HG02870 (cell line): ENCODE data around the gene CD7.
"Not testable (repeated sequence)": the region's sequence is repeated elsewhere in the genome, so short reads cannot be mapped to it uniquely, and the experiment has no call there.

Experiments used
- ATAC-seq: cut with Tn5 transposase; IDR thresholded peaks from one replicate; pipeline ENCODE4 v1.9.1; 2021; ENCODE audit warnings: mild to moderate bottlenecking, moderate library complexity; ENCODE audit not compliant: unreplicated experiment

Gene CD7

DNA sequence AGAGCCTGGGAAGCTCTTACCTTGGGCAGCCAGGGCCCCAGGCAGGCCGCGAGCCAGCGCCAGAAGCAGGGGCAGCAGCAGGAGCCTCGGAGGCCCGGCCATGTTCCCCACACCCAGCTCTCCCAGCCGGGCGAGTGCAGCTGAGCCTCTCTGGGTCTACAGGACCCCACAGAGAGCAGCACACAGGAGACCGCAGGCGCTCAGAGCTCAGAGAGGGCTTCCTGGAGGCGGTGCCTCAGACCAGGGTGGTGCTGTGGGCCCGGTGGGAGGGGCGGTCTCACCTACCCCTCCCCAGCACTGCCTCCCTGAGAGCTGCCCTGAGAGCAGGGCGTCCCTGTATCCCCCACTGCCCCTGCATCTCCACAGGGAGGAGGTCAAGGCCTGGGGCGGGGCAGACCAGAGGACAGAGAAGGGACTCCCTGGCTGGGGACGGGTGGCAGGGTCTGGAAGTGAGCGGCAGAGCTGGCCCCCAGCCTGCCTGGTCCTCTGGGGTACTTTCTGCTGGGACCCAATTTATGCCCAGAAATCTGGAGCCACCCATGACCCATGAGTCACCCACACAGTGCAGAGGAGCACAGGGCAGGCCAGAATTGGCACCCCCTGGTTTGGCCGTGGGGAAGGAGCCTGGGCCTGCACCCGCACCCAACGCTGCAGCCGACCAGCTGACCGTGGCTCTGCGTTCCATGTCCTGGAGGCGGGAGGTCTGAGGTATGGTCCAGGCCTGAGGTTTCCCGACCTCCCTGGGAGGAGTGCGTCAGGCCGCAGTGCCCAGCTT, at the start of gene CD7:
CD7 (minus strand) TSS at position 215 of the 775 bp plus-strand sequence; CDS start at position 102, 113 bp downstream.
- ATAC-seq: no peak

GRCh38 chr17:82366749-82367148, 49.3 kb upstream of the CD7 start:
- ATAC-seq: no peak

- ATAC-seq: no peak
Measured at GRCh38 chr17:82365606-82366295, 48.3 kb upstream of the CD7 start.

DNA sequence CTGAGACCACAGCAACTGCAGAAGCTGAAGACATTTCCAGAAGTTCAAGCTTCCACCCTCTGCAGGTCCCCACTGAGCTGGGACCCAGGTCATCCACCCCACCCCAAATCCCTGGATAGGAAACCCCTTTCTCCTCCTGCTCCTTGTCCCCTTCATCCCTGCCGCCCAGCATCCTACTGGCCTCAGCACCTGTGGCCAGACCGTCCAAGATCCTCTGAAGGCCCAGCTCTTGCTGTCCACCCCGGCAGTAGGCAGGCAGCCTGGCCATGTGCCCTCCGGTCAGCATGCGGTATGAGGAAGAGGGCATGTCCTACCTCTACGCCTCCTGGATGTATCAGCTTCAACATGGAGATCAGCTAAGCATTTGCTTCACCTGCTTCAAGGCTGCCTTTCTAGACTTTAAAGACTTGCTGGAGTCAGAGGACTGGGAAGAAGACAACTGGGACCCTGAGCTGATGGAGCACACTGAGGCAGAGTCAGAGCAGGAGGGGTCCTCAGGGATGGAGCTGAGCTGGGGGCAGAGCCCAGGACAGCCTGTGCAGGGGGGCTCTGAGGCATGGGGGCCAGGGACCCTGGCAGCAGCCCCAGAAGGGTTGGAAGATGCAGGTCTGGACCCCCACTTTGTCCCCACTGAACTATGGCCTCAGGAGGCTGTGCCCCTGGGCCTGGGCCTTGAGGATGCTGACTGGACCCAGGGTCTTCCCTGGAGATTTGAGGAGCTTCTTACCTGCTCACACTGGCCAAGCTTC, 44.7 kb upstream of the CD7 start:
- ATAC-seq: no peak

DNA sequence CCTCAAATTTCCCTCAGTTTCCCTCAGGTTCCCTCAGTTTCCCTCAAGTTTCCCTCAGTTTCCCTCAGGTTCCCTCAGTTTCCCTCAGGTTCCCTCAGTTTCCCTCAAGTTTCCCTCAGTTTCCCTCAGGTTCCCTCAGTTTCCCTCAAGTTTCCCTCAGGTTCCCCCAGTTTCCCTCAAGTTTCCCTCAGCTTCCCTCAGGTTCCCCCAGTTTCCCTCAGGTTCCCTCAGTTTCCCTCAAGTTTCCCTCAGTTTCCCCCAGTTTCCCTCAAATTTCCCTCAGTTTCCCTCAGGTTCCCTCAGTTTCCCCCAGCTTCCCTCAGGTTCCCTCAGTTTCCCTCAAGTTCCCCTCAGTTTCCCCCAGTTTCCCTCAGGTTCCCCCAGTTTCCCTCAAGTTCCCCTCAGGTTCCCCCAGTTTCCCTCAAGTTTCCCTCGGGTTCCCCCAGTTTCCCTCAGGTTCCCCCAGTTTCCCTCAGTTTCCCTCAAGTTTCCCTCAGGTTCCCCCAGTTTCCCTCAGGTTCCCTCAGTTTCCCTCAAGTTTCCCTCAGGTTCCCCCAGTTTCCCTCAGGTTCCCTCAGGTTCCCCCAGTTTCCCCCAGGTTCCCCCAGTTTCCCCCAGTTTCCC, 42.2 kb upstream of the CD7 start:
- ATAC-seq: not testable (repeated sequence)

DNA sequence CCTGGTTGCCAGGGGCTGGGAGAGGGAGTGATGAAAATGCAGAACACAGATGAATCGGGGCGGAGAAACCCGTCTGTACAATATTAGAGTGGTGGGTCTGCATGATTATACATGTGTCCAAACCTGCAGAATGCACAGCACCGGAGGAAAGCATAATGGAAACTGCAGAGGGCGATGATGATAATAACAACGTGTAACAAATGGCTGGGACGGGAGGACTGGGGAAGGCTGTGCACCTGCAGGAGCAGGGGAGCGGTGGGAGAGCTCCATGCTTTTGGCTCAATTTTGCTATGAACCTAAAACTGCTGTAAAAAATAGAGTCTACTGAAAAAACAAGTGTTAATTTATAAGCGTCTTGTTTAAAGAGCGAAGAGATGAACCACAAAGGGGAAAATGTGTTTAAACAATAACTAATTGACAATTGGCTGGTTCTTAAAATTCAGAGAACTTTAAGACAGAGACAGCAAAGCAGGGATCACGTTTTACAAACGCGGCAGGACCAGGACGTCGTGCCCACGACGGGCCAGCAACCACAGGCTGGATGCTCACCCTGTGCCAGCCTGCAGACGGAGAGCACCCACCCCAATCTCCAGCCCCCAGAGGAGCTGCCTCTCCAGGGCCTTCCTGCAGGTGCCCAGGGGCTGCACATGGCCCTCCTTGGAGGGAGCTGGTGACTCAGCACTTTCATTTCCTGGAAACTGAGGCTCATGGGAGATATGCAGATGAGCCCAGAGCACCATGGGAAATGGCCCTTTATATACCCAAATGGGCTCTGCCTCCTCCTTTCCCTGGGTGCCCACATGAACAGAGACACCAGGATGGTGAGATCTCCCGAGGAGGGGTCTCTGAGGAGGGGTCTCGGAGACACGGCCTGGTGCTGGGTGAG, 41.3 kb upstream of the CD7 start, which contains the start of gene TEX19:
TEX19 (plus strand) TSS at position 783 of the 886 bp plus-strand sequence. CDS start 2,904 bp downstream, outside the sequence.
- ATAC-seq: no peak

- ATAC-seq: no peak
Measured at GRCh38 chr17:82357394-82357793, 40.0 kb upstream of the CD7 start.

DNA sequence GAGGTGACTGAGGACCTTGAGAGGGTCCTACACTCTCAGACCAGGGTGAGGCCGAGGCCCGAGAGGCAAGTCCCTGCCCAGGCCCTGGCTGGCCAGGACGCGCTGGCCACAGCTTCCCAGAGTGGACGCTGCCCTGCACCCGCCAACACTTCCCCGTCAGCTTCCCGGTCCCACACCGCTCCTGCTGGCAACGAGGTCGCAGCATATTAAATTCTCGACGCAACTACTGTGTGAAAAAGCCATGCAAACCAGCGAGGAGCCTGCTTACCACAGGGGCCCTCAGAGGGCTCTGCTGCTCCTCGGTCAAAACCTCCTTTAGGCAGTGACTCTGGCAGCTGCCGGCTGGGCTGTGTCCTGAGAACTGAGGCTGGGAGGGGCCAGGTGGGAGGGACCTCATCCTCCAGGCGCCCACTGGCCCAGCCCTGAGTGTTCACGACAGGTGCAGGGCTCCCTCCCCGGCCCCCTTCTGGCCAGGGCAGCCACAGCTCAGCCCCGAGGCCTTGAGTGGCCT, 39.5 kb upstream of the CD7 start:
- no peak for ATAC-seq

DNA sequence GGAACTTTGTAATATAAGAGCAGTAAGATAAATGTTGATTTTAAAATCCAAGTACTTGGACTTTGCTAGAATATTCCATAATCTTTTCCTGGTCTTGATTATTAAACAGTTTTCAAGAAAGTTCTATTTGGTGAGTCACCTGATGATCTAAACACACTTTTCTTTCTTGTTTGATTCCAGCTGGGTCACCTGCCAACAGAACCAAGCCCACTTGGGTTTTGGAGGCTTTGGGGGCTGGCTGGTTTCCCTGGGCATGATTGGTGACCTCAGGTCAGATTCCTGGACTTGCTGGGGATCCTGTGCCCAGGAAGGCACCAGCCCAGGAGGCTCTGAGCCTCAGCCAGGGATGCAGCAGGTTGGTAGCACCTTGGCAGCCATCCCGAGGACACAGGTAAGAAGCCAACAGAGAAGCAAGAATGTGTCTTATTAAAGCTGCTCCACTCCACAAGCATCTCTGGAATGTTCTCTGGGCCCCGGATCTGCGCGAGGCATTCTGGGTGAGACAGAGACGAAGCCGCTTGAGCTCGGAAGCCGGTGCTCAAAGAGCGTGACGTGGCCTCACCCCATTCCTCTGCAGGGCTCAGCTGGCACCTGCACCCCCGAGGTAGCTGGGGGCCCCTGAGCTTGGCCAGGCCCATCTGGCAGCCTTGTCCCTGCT, 38.5 kb upstream of the CD7 start:
- ATAC-seq: no peak

- ATAC-seq: no peak
Measured at GRCh38 chr17:82354804-82355308, 37.4 kb upstream of the CD7 start.

GRCh38 chr17:82353484-82353883, 36.1 kb upstream of the CD7 start:
- ATAC-seq: no peak

GRCh38 chr17:82351713-82352488, 34.5 kb upstream of the CD7 start:
- ATAC-seq: no peak

- no peak for ATAC-seq
Measured at GRCh38 chr17:82351254-82351712, 33.9 kb upstream of the CD7 start.

DNA sequence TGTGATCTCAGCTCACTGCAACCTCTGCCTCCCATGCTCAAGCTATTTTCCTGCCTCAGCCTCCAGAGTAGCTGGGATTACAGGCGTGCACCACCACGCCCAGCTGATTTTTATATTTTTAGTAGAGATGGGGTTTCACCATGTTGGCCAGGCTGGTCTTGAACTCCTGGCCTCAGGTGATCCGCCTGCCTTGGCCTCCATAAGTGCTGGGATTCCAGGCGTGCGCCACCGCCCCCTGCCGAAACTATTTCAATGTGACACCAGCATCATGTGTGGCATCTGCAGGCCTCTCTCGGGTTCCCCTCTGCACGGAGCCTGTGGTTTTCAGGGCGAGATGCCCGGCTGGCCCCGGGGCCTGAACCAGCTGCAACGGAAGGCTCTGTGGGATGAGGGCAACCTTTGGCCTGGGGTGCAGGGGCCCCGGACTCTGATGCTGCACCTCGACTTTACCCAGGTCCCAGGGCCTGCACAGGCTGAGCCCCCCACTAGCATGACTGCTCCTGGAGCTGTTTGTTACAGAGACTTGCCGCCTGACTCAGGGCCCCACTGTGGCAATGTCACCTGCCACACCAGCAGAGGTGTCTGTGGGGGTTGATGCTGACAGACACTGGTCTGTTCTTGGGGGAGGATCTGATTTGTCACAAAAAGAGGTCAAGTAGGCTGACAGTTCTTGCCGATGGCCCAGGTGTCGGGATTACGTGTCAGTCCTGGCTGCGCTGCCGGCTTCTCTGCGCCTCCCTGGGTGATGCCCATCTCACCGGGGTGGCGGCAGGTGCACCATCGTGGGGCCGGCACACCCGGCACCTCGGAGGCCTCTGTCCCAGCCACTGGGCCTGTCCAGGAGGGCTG, 33.0 kb upstream of the CD7 start:
- no peak for ATAC-seq

GRCh38 chr17:82349287-82349701, 31.9 kb upstream of the CD7 start:
- ATAC-seq: no peak

GRCh38 chr17:82348866-82349265, 31.5 kb upstream of the CD7 start:
- no peak for ATAC-seq

- no peak for ATAC-seq
Measured at GRCh38 chr17:82348434-82348833, 31.0 kb upstream of the CD7 start.
